ENCODE results near the gene PFAS.

- TF ChIP-seq POLR2A (IDR thresholded peaks at IDR 0.05): no peak
- TF ChIP-seq CTCF (IDR thresholded peaks at IDR 0.05): no peak
Measured at GRCh38 chr17:8283356-8283755, 34.3 kb downstream of the PFAS start.

All from transverse colon (tissue), 3 donors.